Stimulated activated CD8-positive, alpha-beta memory T cell treated with anti-CD3 and anti-CD28 coated beads, Interleukin-15, amount 100 ng/mL, for 4 hours (primary cell): ENCODE results near the gene UNC13A.

ENCODE experiments used
- DNase-seq, 2 donors: peaks; one replicate each; pipeline ENCODE4 v3.0.0-alpha.2; 2020; ENCODE audit warnings: low read depth in 2 of 2

Gene UNC13A

DNA sequence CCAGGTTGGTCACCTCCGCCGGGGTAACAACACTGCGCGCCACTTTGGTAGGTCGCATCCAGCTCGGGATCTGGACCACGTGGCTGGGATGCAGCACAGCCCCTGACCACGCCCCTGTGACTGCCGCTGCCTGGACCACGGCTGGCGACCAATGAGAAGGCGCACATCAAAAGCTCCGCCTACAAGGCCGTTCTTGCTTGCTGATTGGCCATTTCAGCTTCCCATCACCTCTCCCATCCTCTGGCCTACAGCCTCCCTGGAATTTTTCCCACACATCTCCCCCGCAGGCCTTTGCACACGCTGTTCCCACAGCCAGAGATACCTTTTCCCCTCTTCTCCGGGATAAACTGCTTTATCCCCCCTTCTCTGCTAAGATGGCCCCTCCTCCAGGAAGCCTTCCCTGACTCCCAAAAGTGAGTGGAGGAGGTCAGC lies 18.6 kb upstream of the UNC13A start:
- DNase-seq: no peak

DNA sequence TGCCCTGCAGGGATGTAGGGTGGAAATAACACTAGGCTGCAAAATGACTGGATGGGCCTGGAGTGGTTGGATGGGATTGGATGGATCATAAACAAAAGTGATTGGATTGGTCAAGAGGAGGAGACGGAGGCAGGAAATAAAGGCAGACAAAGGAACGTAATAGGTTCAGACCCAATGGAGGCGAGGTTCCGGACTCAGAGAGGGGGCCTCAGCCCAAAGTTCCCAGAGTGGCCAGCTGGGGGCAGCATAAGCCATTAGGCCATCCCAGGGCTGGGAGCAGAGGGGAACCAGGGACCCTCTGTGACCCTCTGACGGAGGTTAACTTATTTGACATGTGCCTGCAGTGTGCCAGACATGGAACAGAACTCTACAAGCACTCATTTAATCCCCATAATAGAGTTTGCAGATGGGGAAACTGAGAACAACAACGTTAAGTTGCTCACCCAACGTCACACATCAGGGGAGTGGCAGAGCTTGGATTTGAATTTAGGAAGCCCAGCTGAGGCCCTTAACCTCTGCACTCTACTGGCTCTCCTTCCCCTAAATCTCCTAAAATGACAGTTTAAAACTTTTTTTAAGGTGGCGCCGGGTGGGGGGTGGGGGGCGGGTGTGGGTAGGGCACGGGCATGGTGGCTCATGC lies 15.8 kb upstream of the UNC13A start:
- DNase-seq: peak; percentile 20 to 40

DNA sequence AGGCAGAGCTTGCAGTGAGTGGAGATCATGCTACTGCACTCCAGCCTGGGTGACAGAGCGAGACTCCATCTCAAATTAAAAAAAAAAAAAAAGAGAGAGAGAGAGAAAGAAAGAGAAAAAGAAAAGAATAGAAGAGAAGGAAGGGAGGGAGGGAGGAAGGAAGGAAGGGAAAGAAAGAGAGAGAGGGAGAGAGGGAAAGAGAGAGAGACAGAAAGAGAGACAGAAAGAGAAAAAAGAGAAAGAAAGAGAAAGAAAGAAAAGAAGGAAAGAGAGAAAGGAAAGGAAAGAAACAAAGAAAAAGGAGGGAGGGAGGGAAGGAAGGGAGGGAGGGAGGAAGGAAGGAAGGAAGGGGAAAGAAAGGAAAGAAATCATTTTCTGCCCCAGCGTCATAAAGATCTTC lies 7.0 kb upstream of the UNC13A start:
- no peak for DNase-seq

DNA sequence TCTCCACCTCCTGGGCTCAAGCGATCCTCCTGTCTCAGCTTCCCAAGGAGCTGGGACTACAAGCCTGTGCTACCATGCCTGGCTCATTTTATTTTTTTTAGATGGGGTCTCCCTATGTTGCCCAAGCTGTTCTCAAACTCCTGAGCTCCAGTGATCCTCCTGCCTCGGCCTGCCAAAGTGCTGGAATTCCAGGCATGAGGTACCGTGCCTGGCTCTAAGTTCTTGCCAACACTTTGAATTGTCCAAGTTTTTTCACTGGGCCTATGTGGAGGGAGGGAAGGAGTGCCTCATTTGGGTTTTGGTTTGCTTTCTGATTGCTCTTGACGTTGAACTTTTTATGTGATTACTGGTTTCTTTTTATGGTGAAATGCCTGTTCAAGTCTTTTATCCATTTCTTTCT lies 4.4 kb upstream of the UNC13A start:
- DNase-seq: no peak

DNA sequence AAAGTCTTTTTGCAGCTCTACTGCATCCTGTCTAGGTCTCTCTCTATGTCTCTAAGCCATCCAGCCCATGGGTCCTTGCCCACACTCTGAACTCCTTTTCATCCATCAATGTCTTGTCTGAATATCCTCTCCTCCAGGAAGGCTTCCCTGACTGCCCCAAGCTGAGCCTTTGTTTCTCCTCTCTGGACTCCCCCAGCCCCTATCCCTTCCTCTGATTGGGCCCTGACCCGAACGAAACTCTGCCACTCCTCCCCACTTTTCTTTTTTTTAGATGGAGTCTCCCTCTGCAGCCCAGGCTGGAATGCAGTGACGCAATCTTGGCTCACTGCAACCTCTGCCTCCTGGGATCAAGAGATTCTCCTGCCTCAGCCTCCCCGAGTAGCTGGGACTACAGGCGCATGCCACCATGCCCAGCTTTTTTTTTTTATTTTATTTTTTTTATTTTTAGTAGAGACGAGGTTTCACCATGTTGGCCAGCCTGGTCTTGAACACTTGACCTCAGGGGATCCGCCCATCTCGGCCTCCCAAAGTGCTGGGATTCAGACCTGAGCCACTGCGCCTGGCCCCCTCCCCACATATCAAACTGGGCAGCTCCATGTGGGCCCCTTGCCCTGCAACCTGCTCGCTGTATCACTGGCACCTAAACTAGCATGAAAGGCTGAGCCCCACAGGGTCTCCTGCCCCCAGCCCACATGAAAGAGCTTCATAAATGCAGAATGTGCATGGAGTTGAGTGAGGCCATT lies 870 bp upstream of the UNC13A start:
- DNase-seq: no peak

DNA sequence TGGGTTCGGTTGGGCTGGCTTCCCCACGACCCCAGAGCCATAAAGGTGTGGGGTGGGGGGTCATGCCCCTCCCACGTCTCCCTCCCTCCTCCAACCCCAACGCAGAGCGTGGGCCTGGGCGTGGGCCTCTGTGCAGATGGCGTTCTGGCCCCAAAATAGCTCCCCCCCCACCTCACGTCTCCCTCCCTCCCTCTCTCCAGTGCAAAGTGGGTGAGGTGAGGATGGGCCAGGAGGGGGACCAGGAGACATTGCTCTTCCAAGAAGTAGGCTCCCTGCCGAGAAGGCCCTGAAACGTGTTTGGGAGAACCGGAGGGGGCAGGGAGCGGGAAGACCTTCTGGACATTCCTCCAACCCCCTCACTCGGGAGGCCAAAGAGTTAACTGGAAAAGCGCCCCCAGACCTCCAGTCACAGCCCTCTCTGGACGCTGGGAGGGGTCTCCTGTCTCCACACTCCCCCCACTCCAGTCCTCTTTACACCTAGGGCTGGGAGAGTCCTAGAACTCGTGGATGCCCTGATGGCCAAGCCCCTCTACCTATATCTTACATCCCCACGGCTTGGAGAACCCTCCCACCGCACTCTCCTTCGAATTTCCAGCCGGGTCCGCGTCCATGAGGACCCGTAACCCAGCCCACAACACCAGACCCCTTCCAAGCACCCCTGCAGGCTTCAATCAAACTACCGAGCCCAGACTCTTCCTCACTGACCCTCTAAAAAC lies 855 bp downstream of the UNC13A start:
- no peak for DNase-seq

DNA sequence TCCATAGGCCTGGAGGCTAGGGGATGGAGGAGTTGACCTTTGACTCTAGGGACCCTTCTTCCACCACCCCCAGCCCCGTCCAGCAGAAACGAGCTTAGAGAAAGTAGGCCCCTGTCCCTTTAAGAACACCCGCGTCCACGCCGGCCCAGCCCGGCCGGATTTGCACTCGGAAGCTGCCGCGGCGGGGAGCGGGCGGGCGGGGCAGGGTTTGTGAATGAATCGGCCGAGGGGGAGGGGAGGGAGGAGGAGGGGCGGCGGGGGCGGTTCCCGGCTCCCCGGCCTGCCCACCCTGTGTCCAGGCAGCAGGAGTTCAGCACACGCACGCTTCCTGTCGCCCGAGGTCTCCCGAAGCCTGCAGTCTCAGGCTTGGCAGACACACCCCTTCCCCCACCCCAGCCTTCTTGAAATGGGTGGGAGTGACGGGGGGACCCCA lies 1.5 kb downstream of the UNC13A start:
- DNase-seq: no peak

DNA sequence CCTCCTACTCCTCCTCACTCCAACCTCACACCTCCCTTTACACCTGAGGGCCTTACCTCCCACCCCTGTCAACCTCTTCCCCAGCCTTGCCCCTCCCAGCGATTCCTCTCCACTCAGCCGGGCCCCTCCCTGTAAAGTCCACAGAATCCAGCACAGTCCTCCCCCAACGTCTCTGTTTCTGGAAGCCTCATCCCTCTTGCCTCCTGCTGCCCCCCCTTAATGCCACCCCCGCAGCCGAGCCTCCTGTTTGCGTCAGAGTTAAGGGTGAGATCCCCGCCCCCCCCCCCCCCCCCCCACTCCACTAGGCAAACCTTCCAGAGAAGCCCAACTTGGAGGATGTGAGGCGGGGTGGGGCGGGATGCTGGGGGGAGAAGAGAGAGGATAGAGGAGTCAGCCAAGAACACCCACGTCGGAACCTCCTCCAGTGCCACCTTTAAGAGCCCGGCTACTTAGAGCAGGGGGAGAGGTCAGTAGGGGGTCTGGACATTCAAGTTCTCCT lies 2.1 kb downstream of the UNC13A start:
- DNase-seq: no peak

DNA sequence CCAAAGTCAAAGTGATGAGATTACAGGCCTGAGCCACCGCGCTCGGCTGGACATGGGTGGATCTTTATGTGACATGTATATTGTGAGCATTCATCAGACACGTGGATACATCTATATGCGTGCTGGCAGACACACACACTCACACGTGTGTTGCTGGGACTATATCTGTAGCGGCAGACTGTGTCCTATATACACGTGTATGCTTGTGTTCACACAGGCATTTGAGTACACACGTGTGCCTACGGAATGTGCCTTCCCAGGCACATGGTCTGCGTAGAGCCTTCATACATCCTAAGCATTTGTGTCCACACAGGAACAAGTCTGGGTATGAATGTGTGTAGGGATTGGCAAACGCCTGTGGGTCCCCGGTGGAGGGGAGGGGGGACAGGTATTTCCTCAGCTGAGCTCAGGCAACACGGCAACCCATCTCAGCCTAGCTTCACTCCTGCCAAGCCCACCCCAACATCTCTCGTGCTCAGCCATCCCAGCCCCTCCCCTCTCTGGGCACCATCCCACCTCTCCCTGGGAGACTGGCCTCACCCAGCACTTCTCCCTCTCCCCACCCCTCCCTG lies 2.6 kb downstream of the UNC13A start:
- no peak for DNase-seq

DNA sequence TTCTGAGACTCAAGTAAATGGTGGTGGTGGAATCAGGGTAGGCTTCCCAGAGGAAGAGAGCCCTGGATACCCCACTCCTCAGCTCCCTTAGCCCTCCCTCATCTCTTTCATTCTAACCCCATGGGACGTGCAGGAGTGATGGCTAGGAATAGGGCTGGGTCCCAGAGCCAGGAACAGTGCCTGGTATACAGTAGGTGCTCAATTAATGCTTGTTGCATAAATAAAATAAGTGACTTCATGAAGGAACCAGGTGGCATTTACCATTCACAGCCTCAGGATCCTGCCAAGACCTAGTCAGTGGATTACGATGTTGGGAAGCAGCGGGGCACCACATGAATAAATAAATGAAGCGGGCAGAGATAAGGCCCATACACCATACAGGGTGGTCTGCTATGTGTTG lies 3.9 kb downstream of the UNC13A start:
- DNase-seq: no peak

DNA sequence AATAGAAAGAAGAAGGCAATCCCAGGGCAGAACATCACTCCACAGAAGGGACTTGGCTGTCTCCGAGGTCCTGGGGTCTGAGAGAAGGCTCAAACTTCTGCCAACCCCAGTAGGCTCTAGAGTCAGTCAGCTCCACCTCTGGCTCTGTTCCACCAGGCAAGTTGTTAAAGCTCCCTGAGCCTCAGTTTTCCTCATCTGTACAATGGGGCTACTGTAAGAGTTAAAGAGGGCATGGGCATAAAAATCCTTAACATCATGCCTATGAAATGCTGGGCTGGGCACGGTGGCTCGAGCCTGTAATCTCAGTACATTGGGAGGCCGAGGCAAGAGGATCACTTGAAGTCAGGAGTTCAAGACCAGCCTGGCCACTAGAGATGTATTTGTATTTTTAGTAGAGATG lies 5.1 kb downstream of the UNC13A start:
- DNase-seq: no peak

DNA sequence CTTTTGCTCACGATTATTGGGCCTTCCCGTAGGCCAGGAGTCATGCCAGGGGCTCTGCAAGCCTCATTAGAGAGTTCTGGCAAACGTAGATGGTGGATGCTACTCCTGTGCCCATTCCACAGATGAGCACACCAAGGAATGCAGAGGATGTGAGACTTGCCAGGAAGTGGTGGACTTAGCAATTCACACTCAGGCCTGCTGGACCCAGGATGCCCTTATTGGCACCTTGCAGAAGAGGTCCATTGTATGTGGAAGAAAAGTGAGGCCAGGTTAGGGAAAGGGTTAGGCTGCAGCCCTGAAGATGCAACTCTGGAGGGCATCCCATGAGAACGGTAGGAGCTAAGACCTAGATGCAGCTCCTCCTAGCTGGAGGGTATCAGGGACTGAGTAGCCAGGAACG lies 5.9 kb downstream of the UNC13A start:
- DNase-seq: no peak

DNA sequence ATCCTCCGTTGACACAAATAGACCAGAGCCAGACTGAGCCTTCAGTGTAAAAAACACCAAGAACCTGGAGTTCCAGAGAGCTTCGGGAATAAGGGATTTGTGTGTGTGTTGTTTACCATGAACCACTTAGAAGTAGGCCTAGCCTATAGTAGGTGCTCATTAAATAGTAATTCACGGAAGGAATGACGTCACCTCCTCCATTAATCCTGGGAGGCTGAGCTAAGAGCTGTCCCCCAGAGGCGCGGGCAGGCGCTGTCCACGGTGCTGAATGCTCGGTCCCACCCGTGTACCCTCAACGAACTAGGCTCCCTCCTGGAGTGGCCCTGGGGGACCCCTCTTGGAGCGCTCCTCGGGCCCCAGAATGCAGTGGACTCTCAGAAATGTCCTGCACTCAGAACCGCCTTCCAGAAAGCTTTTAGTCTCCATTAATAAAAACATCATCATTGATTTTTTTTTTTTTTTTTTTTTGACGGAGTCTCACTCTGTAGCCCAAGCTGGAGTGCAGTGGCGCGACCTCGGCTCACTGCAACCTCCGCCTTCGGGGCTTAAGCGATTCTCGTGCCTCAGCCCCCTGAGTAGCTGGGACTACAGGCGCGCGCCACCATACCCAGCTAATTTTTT lies 6.5 kb downstream of the UNC13A start:
- no peak for DNase-seq

DNA sequence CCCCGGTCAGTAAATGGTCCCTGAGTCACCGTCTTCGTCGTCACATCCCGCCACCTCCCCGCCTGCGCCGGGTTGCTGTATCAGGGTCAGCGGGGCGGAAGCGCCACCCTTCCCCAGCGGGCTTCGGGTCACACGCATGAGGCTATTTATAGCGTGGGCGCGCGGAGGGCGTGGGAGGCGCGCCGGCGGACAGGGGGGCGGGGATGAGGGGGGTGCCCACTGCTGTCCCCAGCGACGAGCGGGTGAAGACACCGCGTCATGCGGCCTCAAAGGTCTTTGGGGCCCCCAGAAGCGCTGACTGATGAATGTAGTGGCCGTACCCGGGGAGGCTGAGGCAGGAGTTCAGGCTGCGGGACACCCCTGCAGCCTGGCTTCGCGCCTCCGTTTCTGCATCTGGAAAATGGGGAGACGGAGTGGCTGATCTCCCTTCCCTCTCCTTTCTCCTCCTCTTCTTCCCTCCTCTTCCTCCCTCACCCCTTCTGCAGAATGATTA lies 7.9 kb downstream of the UNC13A start:
- DNase-seq: peak; percentile 37 to 39

DNA sequence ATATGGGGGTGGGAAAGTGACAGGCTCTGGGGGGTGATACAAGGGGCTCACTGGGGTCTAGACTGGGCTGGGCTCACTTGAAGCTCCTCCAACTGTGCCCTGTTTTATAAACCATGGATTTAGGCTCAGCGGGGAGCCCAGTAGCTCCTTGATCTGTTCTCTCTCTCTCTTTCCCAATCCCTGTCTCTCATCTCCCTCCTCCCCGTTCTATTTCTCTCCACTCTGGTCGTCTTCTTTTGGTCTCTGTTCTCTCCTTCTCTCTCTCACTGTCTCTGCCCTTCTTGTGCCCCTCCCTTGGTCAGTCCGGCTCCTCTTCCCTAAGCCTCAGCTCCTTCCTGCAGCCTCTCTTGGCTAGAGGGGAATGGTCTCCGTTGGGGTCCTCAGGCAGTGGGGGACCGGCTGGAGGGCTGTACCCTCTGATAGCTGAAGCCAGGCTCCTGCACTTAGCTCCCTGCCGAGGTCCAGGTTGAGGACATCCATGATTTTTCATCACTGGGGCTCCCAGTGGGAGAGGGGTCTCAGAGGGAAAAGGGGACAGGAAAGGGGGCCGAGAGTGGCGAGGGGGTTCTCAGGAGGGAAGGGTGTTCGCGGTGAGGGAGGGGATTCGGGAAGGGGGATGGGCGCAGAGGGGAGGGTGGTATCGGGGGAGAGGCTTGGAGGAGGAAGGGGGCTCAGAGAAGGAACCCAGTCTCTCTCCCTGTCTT lies 8.5 kb downstream of the UNC13A start:
- no peak for DNase-seq

DNA sequence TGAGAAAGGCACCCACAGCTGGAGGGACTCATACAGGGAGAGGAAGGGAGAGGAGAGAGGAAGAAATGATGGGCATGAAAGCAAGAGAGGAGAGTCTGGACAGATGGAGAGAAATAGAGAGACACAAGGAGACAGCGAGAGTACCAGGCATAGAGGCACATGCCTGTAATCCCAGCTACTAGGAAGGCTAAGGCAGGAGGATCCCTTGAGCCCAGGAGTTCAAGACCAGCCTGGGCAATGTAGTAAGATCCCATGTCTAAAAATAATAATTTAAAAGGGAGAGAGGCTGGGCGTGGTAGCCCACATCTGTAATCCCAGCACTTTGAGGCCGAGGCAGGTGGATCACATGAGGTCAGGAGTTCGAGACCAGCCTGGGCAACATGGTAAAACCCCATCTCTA lies 9.3 kb downstream of the UNC13A start:
- no peak for DNase-seq

DNA sequence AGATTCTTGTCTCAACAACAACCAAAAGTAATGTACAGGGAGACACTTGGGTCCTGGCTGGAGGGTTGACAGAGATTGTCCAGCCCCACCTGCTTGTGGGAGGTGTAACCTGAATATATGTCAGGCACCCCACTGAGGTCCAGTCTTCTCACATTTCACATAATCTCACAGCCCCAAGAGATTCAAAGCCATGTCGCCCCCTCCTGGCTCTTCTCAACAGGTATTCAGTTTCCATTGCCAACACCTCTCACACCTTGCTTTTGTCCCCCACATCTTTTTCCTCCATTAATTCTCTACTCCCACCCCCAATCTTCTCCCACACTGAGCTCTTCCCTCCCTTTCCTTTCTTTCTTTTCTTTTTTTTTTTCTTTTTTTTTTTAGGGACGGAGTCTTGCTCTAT lies 11.2 kb downstream of the UNC13A start:
- DNase-seq: no peak

DNA sequence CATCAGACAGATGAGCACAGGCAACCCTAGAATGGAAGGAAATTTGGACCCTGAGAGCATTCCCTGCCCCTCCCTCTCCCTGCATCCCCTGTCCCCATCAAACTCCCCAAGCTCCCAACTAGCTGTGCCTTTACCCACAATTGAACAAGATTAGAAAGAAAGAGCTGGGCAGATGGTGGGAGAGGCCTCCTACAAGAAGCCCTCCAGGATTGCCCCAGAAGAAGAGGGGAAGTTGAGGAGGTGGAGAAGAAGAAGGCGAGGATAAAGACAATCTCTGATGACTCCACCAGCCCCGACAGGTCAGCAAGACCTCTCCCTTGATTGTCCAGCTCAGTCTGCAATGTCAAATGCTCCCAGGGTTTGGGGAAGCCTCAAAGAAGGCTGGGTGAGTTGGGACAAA lies 11.9 kb downstream of the UNC13A start:
- DNase-seq: no peak

DNA sequence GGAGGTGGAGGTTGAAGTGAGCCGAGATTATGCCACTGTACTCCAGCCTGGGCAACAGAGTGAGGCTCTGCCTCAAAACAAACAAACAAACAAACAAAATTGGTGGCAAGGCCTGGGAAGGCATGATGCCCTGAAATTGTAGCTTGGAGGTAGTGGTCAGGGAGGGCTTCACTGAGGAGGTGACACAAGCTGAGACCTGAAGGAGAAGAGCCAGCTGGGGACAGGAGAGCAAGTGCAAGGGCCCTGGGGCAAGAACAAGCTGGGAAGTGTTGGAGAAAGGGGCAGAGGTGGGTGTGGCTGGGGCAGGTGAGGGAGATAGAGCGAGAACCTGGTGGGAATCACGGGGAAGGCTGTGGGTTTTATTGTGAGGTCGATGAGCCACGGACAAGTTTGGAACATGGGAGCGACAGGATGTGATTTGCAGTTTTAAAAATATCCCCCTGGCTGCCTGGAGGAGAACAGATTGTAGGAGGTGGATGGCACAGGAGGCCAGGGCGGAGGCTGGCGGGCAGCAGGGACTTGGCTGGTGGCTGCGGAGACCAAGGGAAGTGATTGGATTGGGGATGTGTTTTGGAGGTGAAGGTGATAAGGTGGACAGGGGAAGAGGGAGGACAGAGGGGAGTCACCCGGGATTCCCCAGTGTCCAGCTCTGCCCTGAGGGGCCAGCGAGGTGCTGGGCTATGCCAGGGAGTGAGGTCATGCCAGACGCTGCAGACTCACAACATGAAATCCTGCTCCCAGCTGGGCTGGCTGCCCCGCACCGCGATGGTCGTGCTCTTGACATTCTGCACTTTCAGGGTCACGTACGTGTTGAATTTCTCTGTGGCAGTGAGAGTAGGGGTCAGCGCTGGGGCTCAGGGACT lies 14.0 kb downstream of the UNC13A start:
- DNase-seq: no peak

DNA sequence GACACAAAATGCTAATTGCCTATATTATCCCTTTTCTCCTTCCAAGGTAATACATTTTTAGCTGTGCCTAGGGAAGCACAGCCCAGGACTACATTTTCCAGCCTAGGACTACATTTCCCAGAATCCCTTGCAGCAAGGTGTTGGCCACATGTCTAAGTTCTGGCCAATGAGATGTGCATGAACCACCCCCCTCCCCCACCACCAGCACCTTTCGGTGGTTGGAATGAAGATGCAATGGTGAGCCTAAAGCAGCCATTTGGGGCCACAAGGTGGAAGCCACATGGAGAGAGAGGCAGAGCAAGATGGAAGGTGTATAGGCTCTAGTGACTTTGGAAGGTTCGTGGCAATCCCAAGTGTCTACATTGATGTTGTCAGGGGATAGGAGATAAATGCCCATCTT lies 16.2 kb downstream of the UNC13A start:
- DNase-seq: no peak
